SK-MEL-5 (cell line): Measurements from ENCODE around the gene ATG4A. TPM values are rescaled to one million over a fixed set of nuclear protein-coding genes. Genes with fewer than 3 reads are reported as not detected.

Experiments used
- DNase-seq: peaks from one replicate; pipeline ENCODE4 v3.0.0-alpha.2; 2016; ENCODE audit warnings: low read depth, low spot score
- in situ Hi-C: cut with HindIII; loops from 2 replicates; pipeline ENCODE4 v1.10.0; 2016; ENCODE audit warnings: low sequenced_read_pairs, high pct_unique_total_duplicates, low pct_unique_long_range_greater_than_20kb
- total RNA-seq: library from RNA; depleted of rRNA; stranded (reverse); fragments of >200 nt; shearing (Covaris generic); gene quantifications from 2 replicates; pipeline ENCODE4 v1.2.3, GENCODE V29; 2014

The ATG4A gene
- total RNA-seq, 1 experiment from 2014 or later = 9.0 TPM

GRCh38 chrX:108105473-108105872 lies 13.9 kb downstream of the ATG4A start:
- in situ Hi-C loops = no loop called here
- DNase-seq = no peak

GRCh38 chrX:108114541-108114940 lies 23.0 kb downstream of the ATG4A start:
- DNase-seq = no peak

GRCh38 chrX:108117988-108118387 lies 26.4 kb downstream of the ATG4A start:
- in situ Hi-C loops = no loop called here

More at GRCh38 chrX:108114541-108114940, 23.0 kb downstream of the ATG4A start:
- in situ Hi-C loops = no loop called here

DNA sequence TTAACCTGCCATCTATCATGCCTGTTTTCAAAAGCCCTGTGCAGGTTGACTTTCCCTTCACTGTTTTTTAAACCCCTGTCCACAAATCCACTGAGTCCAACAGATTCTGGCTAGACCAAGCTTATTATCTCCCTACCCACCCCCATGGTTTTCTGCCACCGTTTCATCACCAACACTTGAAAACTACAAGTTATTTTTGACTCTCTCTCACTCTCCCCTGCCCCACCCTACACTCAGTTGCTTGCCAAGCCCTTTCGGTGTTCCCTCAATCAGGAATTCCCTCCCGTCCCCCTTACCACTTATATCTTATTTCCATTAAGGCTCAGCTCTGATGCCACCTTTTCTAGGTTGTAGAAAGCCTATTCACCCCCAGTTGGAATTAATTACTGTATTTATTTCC lies 29.7 kb downstream of the ATG4A start:
- in situ Hi-C loops = no loop called here
- DNase-seq = no peak

More at GRCh38 chrX:108117988-108118387, 26.4 kb downstream of the ATG4A start:
- DNase-seq = no peak

DNA sequence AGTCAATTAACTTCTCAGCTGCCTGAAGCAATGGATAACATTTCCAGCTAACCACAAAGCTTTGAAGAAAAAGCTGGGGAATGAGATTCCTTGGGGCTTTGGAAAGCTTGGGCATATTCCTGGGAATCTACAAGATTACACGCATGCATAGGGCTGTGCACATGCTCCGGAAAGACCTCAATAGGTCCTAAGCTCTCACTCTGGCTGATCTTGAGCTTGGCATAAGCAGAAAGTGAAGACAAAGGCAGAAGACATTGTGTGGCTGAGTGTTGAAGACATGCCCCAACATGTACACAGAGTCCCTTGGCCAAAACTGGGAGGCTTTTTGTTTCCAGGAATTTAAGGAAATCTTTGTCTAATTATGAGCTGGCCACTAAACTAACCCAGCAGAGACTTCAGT lies 31.2 kb downstream of the ATG4A start:
- peak; percentile 56 for DNase-seq
- in situ Hi-C loops = no loop called here

DNA sequence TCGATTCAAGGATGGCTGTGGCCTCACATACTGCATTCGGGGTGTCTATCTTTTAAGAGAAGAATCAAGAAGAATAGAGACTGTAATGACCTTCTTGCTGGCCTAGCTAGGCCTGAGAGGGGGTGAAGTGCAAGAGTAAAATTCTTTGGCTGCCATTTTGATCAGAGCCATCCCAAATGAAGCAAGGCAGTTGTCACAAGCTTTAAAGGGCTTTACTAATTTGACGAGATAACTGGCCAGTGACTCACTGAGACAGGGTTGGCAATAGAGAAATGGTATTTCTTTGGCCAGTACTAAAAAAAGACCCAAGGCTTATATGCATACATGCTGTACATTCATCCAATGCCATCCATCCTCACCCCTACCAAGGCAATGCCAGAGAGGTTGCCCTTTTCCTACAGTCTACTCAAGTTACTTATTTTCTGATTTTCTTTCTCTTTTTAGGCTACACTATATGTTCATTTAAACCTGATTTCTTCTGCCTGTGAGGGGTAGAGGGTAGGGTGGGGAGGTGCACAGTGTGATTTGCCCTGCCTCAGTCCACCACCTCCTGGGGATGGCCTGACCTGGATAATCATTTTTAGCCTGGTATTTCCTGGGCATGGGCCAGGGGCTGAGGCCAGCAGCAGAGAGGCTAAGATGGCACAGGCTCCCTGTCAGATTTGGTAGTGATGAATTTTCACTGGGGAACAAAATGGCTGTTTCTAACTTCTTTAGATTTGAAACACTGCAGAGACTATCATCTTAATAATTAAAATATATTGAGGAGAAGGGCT lies 32.2 kb downstream of the ATG4A start:
- no peak for DNase-seq
- in situ Hi-C loops = no loop called here

- in situ Hi-C loops = no loop called here
- no peak for DNase-seq
These were observed 35.1 kb downstream of the ATG4A start for GRCh38 chrX:108126661-108127060.

DNA sequence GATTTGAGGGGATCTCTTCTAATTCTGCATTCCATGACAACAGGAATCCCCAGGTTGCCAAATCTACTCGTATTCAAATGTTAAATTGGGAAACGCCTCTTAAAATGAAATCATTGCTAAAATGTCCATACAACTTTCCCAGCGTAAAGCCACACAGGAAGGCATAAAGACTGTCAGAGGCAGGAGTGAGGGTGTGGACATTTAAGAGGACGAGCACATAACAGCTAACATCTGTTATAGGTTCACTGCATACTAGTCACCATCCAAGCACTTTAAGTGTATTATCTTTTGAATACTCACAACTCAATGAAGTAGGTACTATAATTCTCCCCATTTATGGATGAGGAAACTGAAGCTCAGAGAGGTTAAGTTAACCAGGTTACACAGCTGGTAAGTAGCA lies 35.6 kb downstream of the ATG4A start:
- in situ Hi-C loops = no loop called here
- no peak for DNase-seq

- in situ Hi-C loops = no loop called here
- DNase-seq = no peak
These were observed 39.3 kb downstream of the ATG4A start for GRCh38 chrX:108130889-108131288.

- in situ Hi-C loops = no loop called here
- no peak for DNase-seq
These were observed 39.9 kb downstream of the ATG4A start for GRCh38 chrX:108131471-108131870.

DNA sequence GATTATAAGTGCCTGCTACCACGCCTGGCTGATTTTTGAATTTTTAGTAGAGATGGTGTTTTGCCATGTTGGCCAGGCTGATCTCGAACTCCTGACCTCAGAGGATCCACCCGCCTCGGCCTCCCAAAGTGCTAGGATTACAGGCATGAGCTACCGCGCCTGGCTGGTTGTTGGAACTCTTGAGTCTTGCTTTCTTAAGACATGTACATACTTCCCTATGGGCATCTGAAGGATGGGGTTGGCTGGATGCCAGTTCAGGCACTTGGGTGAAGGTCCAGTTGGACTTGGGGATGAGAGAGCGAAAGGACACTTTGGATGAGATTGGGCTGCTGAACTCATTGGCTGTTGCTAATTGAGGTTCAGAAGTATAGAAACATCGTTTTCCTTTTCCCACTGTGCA lies 40.5 kb downstream of the ATG4A start:
- in situ Hi-C loops = no loop called here
- no peak for DNase-seq

DNA sequence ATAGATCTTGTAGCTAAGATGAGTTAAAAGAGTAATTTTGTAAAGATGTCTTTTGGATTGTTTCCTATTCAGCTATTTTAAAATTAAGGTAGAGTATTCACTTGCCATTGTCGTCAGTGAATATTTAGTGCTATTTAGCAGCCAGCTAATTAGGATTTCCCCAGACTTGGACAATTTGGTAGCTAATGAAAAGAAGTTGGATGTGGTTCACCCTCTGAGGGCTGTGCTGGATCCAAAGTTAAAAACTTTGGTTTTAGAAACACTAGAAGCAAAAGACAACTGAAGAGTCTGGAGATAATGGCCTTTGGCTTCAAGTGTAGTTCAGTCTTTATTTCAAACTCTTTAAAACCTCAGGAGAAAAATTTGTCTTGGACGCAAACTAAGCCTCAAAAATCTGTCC lies 41.3 kb downstream of the ATG4A start:
- no peak for DNase-seq
- in situ Hi-C loops = no loop called here

GRCh38 chrX:108134724-108135123 lies 43.1 kb downstream of the ATG4A start:
- no peak for DNase-seq
- in situ Hi-C loops = no loop called here

DNA sequence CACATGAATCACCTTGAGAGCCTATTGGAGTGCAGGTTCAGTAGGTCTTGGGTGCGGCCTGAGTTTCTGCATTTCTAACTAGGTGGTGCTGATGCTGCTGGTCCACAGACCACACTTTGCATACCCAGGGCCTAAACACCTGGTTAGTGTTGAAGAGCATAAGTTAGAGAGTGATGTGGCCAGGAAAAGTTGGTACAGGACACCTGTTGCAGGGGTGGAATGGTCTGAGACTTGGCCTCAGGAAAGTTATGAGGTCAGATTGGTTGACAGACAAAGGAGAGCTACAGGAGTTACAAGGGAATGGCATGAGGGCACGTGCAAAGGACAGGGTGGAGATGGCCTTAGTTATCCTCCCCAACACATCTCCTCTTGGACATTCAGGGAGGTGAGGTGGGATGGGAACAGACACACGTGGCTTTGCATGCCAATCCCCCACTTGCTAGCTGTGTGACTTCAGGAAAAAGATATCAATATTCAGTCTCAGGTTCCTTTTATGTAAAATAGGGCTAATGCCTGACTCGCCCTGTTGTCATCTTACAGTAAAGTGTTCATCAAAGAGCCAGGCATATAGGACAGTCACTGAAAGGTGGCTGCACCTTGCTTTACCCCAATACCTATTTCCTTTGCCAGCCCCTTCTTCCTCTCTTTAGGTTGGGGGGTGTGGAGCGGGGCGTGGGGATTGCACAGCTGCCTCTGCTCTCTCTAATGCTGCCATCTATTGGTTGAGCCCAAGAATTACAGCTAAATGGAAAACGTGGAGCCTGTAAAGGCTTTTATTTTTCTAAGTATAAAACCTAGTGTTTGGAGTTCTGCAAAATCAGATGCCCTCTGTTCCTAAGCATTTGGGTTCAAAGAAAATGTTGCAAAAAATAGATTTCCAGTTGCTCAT lies 47.5 kb downstream of the ATG4A start:
- peak; percentile 34 for DNase-seq
- in situ Hi-C loops = no loop called here

DNA sequence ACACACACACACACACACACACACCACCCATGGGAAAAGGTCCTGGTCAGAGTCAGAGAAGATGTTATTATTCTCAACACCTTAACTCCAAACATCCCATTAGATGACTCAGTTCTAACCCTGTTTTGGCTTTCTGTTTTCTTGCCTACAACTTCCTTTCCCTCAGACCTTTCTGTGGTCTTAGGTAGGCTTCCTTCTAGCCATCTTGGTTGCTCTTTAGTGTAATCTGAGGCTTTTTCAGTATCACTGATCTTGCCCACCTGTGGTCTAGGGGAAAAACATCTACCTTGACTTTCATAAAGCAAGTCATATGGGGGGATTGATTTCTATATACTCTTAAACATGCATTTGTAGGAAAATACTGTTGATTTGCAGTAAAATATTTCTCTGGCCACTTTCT lies 56.9 kb downstream of the ATG4A start:
- no peak for DNase-seq
- in situ Hi-C loops = no loop called here

DNA sequence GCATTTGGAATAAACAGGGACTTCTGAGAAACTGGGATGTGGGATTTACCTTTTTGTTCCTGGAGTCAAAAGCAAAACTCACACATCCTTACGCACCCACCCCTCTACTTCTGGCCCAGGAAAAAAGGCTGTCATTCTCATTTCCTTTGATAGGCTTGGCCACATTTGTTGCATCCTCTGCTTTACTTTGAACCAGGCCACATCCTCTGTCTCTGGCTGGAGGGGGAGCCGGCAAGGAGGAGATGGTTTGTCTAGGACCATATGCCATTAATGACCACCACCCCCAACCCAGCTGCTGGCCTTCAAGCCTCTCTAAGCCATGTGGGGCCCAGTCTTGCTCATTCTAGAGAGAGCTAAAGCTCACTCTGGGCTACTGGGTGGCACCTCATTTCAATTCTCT lies 64.5 kb downstream of the ATG4A start:
- in situ Hi-C loops = no loop called here
- no peak for DNase-seq

DNA sequence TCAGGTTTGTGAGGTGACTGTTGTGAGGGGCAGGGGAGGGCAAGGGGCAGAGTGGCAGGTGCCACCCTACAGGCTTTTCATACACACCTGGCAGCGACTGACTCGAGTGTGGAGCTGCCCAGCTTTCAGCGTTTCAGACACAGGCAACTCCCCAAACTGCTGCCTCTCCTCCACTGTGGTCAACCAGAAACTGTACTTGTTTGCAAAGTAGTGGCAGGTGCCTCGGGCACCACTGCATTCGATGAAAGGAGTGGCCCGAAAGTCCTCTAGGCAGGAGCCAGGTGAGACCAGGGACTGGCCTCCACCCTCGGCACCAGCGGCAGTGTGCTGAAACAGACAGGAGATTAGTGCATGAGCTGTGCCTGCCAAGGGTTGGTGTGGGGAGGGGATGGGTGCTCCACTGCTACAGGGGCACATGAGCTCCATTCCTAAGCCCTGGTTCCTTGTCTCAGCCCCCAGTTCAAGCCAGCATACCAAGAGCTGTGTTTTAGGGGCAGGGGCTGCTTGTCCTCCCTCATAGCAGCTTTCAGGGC lies 65.4 kb downstream of the ATG4A start:
- in situ Hi-C loops = no loop called here
- DNase-seq = no peak

- in situ Hi-C loops = no loop called here
- no peak for DNase-seq
These were observed 66.0 kb downstream of the ATG4A start for GRCh38 chrX:108157628-108158027.
